GM19467 (cell line): Measurements from ENCODE around the gene RPS27A.
"Not testable (repeated sequence)": the region's sequence is repeated elsewhere in the genome, so short reads cannot be mapped to it uniquely, and the experiment has no call there.

Experiments used
- ATAC-seq: cut with Tn5 transposase; IDR thresholded peaks from one replicate; pipeline ENCODE4 v1.9.1; 2021; ENCODE audit warnings: mild to moderate bottlenecking, moderate library complexity; ENCODE audit not compliant: unreplicated experiment

Gene RPS27A

GRCh38 chr2:55236992-55237543 lies 4.6 kb downstream of the RPS27A start:
- ATAC-seq: no peak

- no peak for ATAC-seq
Observed at GRCh38 chr2:55239656-55240222, 7.3 kb downstream of the RPS27A start.

GRCh38 chr2:55241582-55241981 lies 9.1 kb downstream of the RPS27A start:
- not testable (repeated sequence) for ATAC-seq

- ATAC-seq: no peak
Observed at GRCh38 chr2:55242617-55243016, 10.1 kb downstream of the RPS27A start.

DNA sequence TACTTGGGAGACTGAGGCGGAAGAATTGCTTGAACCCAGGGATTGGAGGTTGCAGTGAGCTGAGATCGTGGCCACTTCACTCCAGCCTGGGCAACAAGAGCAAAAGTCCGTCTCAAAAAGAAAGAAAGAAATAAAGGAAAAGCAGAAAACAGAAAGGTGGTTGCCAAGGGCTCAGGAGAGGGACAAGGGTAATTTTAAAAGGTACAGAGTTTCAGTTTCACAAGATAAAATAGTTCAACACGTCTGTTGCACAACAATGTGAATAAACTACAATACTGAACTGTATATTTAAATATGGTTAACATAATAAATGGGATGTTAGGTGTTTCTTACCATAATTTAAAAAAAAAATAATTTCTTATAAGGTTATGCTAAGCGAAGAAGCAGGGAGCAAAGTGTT lies 12.9 kb downstream of the RPS27A start:
- ATAC-seq: no peak

DNA sequence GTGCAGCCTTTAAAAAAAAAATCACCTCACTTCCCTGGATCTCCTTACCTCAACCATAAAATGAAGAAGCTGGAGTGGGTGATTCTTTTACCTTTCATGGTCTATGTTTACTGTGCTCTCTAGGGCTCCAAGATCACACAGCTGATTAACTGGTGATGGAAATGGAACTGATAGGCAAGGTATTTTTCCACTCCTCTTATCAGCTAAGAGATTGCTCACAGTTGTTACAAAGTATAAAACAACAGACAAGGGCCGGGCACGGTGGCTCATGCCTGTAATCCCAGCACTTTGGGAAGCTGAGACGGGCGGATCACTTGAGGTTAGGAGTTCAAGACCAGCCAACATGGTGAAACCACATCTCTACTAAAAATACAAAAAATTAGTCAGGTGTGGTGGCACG lies 14.5 kb downstream of the RPS27A start:
- ATAC-seq: no peak

DNA sequence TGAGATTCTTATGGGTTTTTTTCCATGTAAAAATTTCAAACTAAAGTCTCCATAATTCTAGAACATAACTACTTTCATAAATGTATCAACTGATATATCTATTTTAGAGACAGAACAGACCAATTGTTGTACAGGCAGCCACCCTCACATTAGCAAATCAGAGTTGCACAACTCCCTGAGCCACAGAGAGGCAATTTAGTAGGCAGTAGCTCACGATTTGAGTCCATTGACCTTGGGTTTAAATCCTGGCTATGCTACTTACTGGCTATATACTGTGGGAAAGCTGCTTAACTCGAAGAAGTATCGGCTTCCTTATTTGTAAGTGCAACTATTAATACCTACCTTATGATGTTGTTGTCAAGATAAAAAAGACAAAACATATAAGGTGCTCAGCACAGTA lies 20.3 kb downstream of the RPS27A start:
- no peak for ATAC-seq

GRCh38 chr2:55259586-55259985 lies 27.1 kb downstream of the RPS27A start:
- not testable (repeated sequence) for ATAC-seq

DNA sequence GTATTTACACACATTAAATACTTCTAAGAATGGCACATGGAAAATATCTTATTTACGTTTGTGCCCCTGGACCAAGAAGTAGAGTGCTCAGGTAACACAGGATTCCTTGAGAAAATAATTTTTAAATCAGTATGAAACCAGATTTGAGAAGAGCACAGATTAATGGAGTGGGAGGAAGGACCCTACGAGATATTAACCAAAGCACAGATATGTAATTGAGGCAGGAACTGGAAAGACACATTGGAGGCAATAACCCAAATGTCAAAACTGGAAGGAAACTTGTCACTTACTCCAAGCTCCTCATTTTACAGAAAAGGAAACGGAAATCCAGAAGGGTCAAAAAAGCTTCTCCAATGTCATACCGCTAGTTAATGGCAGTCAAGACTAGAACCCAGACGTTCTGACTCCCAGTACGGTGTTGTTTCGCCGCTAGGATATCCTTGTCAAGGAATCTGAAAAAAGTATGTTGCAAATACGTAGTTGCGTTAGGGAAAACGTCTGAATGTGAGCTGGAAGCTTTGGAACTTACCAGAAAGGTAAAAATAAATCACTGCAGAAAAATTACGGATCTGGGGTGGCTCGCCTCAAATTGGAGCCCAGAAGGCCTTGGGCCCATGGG lies 35.9 kb downstream of the RPS27A start:
- ATAC-seq: no peak

- peak; percentile 97 for ATAC-seq
Observed at GRCh38 chr2:55268907-55269644, 36.6 kb downstream of the RPS27A start, which contains the start of gene MTIF2. TSS of gene MTIF2 (minus strand) at chr2:55269231. CDS start at chr2:55263858, 5,373 bp downstream.

- no peak for ATAC-seq
Observed at GRCh38 chr2:55269645-55269990, 37.1 kb downstream of the RPS27A start.

DNA sequence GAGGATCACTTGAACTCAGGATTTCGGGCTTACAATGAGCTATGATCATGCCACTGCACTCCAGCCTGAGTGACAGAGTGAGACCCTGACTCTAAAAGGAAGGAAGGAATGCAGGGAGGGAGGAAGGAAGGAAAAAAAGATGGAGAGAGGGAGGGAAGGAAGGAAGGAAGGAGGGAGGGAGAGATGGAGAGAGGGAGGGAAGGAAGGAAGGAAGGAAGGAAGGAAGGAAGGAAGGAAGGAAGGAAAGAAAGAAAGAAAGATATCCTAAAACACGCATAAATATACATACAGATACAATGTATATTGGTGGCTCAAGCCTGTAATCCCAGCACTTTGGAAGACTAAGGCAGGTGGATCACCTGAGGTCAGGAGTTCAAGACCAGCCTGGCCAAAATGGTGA lies 41.9 kb downstream of the RPS27A start:
- ATAC-seq: not testable (repeated sequence)

GRCh38 chr2:55277310-55277709 lies 44.8 kb downstream of the RPS27A start:
- ATAC-seq: no peak

DNA sequence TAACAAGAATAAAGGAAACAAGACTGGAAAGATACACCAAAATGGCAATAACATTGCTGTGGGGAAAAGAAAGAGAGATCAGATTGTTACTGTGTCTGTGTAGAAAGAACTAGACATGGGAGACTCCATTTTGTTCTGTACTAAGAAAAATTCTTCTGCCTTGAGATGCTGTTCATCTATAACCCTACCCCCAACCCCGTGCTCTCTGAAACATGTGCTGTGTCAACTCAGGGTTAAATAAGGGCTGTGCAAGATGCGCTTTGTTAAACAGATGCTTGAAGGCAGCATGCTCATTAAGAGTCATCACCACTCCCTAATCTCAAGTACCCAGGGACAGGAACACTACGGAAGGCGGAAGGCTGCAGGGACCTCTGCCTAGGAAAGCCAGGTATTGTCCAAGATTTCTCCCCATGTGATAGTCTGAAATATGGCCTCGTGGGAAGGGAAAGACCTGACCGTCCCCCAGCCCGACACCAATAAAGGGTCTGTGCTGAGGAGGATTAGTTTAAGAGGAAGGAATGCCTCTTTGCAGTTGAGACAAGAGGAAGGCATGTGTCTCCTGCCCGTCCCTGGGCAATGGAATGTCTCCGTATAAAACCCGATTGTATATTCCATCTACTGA lies 46.8 kb downstream of the RPS27A start:
- not testable (repeated sequence) for ATAC-seq

DNA sequence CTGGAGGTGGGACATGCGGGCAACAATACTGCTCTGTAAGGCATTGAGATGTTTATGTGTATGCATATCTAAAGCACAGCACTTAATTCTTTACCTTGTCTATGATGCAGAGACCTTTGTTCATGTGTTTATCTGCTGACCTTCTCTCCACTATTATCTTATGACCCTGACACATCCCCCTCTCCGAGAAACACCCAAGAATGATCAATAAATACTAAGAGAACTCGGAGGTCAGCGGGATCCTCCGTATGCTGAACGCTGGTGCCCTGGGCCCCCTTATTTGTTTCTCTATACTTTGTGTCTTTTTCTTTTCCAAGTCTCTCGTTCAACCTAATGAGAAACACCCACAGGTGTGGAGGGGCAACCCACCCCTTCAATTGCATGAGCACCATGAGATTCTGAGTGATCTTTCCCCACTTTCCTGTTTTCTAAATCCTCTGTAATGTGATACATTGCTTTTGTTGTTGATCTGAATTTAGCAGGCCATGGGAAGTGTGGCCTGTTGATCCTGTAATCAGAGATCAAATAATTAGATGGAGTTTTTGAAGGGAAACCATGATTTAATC lies 47.5 kb downstream of the RPS27A start:
- not testable (repeated sequence) for ATAC-seq

DNA sequence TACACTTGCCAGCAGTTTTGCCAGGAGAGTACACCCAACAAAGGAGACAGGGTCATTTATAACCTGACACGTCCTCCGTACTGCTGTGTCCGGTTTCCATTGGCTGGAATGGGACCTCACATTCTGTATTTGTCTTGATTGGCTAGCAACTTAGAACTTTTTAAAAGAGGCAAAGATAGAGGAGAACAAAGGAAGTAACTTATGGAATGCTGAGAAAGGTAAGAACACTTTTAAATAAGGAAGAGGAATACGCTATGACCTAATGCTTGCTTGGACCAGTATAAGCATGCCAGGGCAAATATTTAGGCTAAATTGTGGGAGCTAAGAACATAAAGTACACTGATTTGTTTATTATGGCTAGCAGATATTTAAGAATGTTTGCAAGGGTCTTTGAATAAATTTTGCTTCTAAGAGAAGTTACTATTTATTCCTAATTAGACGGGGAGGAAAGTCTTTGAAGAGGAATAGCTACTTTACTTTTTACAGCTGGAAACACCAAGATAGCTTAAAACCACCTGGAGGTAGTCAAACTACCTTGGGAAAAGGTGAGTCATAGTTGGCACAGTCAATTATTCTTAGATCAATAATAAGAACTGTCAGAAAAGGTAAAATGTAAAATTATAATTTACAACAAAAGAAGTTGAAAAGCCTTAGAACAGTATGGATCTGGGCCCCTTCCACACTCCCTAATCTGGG lies 48.5 kb downstream of the RPS27A start:
- ATAC-seq: not testable (repeated sequence)

DNA sequence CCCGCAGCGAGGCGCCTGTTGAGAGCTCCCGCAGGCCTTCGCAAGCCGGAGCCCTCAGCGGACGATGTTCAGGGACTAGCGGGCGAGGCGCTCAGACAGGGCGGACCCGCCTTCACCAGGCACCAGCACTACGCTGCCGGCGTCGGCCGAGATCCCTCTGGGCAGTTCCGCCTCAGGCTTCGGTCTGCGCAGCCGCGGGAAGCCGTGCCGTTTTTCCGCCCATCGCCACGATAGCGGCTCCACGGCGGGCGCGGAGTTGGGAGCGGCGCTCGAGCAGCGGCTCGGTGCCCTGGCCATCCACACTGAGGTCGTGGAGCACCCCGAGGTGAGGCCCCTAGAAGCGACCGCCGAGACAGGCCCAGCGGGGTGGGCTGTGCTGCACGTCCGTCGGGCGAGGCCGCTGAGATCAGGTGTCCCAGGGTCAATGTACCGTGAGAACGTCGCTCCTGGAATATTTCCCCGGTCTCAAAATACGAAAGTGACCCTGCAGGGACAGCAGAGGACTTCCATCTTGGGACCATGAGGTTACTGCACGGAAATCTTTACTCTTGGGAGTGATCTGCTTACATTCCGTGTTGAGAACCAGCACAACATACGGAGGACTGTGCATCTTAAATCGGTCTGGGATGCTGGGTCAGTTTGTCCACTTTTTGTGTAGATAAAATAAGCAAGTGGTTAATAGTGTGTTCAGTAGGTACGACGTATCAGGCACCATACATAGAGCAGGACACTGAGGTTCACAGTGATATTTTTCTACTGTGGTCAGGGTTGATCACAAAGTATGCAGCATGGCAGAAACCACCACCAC lies 49.8 kb downstream of the RPS27A start:
- peak; percentile 98 for ATAC-seq

- ATAC-seq: no peak
Observed at GRCh38 chr2:55283083-55283482, 50.6 kb downstream of the RPS27A start.
